ENCODE data around the gene DHRS1. TPM values are rescaled to one million over a fixed set of nuclear protein-coding genes. Genes with fewer than 3 reads are reported as not detected.
"Not testable (repeated sequence)": the region's sequence is repeated elsewhere in the genome, so short reads cannot be mapped to it uniquely, and the experiment has no call there.

Gene DHRS1
- polyA plus RNA-seq, 2 of the 4 experiments (the other 2 are of a cell fraction): 15.1 to 17.4 TPM

DNA sequence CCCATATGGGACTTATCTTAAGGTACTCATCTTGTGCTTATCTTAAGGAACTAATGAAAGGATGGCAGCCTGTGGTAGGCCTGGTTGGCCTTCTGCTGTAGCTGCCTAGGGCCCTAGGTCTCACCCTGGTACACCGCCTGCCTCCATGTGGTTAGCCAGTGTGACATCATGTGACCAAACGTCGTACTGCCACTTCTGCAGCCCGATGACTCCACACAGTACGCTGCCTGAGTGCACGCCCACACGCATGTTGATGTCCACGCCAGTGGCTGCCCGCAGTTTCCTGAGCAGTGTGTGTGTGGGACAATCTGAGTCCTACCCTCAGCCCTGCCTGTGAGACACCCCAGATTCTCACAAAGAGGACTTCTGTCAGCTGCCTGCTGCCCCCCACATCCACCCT lies 30.2 kb upstream of the DHRS1 start:
- H3K9me3 ChIP-seq: no peaks in the 10 kb centered on the region
- ChIA-PET POLR2A (interaction anchor here (1.3 kb wide), 1 partner anchor 100 kb away, joined by 4 read pairs; the partner anchor contains the start of genes CBLN3 and KHNYN), CTCF (interaction anchor here (0.9 to 46.6 kb wide), 9 partner anchors 11 to 110 kb away, joined by 3 to 1142 read pairs (median 11); partner anchors contain the start of genes CBLN3, CIDEB, KHNYN and LTB4R)
- H3K4me1 ChIP-seq: peaks cover 3% of the 10 kb centered on the region; the same call in 1 of the 3 replicates
- DNase-seq (ENCODE audit: low read depth in 1 of 2, low spot score in 1 of 2): no peak
- ATAC-seq: no peak
- no peak for FAIRE-seq
- TF ChIP-seq KDM1A (IDR thresholded peaks at IDR 0.05; ENCODE audit: low read depth): no peak
- TF ChIP-seq CEBPB (IDR thresholded peaks at IDR 0.05): no peak
- WGBS (ENCODE audit: missing lambda C conversion rate): 75% methylated on average over 9 of the region's 9 CpGs
- H3K4me3 ChIP-seq: no peak overlapping the region
- no peak overlapping the region for H3K27ac ChIP-seq
- H3K4me2 ChIP-seq: no peak overlapping the region

DNA sequence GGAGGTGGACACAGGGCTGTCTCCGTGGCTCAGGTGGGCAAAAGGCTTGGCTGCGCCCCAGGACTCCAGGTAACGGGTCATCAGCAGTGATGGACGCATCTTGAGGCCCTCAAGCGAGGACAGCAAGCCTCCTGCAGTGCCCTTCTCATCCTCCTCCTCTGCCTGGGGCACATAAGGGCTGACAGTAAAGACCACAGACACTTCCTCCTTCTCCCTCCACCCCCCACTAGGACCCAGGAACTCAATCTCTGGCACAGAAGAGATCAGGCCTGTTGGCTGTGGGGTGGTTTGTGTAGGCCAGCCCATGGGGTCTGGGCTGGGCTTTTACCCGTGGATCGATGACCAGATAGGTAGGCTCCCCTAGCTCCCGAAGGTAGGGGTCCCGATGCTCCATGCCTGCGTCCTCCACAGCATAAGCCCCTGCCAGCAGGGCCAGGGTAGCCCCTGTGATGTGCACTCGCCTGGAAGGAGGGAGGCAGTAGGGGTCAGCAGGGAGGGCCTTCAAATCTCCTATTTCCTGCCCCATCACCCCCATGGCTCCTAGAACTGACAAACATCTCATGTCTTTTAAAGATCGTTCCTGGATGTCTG lies 29.6 kb upstream of the DHRS1 start:
- H3K9me3 ChIP-seq: no peaks in the 10 kb centered on the region
- H3K4me3 ChIP-seq: no peak overlapping the region
- FAIRE-seq: no peak
- TF ChIP-seq FOSB (CRISPR knock-in tag; IDR thresholded peaks at IDR 0.05) (no peak), HOXB13 (CRISPR knock-in tag; IDR thresholded peaks at IDR 0.05; ENCODE audit: low read depth) (no peak), ZFP36 (IDR thresholded peaks at IDR 0.05; ENCODE audit: borderline replicate concordance, partially characterized antibody) (no peak), HMGXB4 (CRISPR knock-in tag; IDR thresholded peaks at IDR 0.05; ENCODE audit: borderline replicate concordance) (no peak), RAD21 (conservative IDR thresholded peaks at IDR 0.05 in 1 of 2, IDR thresholded peaks at IDR 0.05 in 1 of 2) (no peak), HOXA7 (CRISPR knock-in tag; IDR thresholded peaks at IDR 0.05) (no peak), CBX8 (IDR thresholded peaks at IDR 0.05) (no peak), CEBPB (IDR thresholded peaks at IDR 0.05) (no peak), GATA3 (IDR thresholded peaks at IDR 0.05; ENCODE audit: borderline replicate concordance) (no peak), CHD2 (IDR thresholded peaks at IDR 0.05; ENCODE audit: low read length, partially characterized antibody) (no peak), NR3C1 (IDR thresholded peaks at IDR 0.05) (no peak), HDAC2 (IDR thresholded peaks at IDR 0.05) (no peak), ESRRA (IDR thresholded peaks at IDR 0.05; ENCODE audit: borderline replicate concordance, low read length) (no peak)
- TF ChIP-seq, protein P1, sequence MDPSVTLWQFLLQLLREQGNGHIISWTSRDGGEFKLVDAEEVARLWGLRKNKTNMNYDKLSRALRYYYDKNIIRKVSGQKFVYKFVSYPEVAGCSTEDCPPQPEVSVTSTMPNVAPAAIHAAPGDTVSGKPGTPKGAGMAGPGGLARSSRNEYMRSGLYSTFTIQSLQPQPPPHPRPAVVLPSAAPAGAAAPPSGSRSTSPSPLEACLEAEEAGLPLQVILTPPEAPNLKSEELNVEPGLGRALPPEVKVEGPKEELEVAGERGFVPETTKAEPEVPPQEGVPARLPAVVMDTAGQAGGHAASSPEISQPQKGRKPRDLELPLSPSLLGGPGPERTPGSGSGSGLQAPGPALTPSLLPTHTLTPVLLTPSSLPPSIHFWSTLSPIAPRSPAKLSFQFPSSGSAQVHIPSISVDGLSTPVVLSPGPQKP (IDR thresholded peaks at IDR 0.05; ENCODE audit: low read depth, low read length): no peak
- no peak overlapping the region for H3K4me2 ChIP-seq
- no peak overlapping the region for H3K27ac ChIP-seq
- ATAC-seq: no peak
- ChIA-PET CTCF (interaction anchor here (0.9 to 46.6 kb wide), 8 partner anchors 21 to 111 kb away, joined by 3 to 1142 read pairs (median 8); partner anchors contain the start of genes CBLN3, CIDEB, KHNYN and LTB4R), POLR2A (interaction anchor here (1.3 kb wide), 1 partner anchor 101 kb away, joined by 4 read pairs; the partner anchor contains the start of genes CBLN3 and KHNYN)
- peaks cover 3% of the 10 kb centered on the region; the same call in 1 of the 3 replicates for H3K4me1 ChIP-seq
- 73% methylated on average over 11 of the region's 12 CpGs for WGBS (ENCODE audit: missing lambda C conversion rate)
- DNase-seq (ENCODE audit: low read depth in 1 of 2, low spot score in 1 of 2): no peak

- not testable (repeated sequence) for FAIRE-seq, ATAC-seq, H3K4me1 ChIP-seq, H3K4me3 ChIP-seq, H3K4me2 ChIP-seq, H3K27ac ChIP-seq, H3K9me3 ChIP-seq
- CTCF ChIA-PET: interaction anchor here (0.6 to 46.6 kb wide), 21 partner anchors 9 to 116 kb away, joined by 3 to 1142 read pairs (median 5); partner anchors contain the start of genes CBLN3, CIDEB, KHNYN and LTB4R
- 3% methylated on average over 3 of the region's 9 CpGs for WGBS (ENCODE audit: missing lambda C conversion rate)
- TF ChIP-seq RAD21 (conservative IDR thresholded peaks at IDR 0.05 in 1 of 2, IDR thresholded peaks at IDR 0.05 in 1 of 2) (peak; percentile 47 to 55; a peak in 4 of 5 replicates), CTCF (IDR thresholded peaks at IDR 0.05) (peak; percentile 48; the same call in 2 of the 3 replicates), SMC3 (IDR thresholded peaks at IDR 0.05) (peak; percentile 68)
- POLR2A ChIA-PET: interaction anchor here (0.7 kb wide), 1 partner anchor 115 kb away, joined by 3 read pairs; the partner anchor contains the start of gene SDR39U1
- peak in 1 of 2 experiments; percentile 41 for DNase-seq (ENCODE audit: low read depth in 1 of 2, low spot score in 1 of 2)
Observed at GRCh38 chr14:24327914-24328313, 28.3 kb upstream of the DHRS1 start.

Data from A549 (cell line).